Endodermal cell (in vitro differentiated cells): ENCODE data around the gene SSU72. TPM values are rescaled to one million over a fixed set of nuclear protein-coding genes. Genes with fewer than 3 reads are reported as not detected.

Experiments
- DNase-seq: peaks from one replicate; pipeline ENCODE4 v3.0.0-alpha.2; 2017
- H3K27ac ChIP-seq: 2 replicates; pipeline ENCODE4 v1.5.1; 2013; ENCODE audit warnings: mild to moderate bottlenecking, low read depth, low read length, moderate library complexity
- H3K27me3 ChIP-seq: 2 replicates; pipeline ENCODE4 v1.6.1; 2013; ENCODE audit warnings: mild to moderate bottlenecking, low read length, moderate library complexity; ENCODE audit not compliant: insufficient read depth, control insufficient read depth, poor library complexity, severe bottlenecking
- H3K36me3 ChIP-seq: 2 replicates; pipeline ENCODE4 v1.7.0; 2013; ENCODE audit warnings: mild to moderate bottlenecking, low read length, moderate library complexity; ENCODE audit not compliant: control insufficient read depth, insufficient read depth
- H3K4me1 ChIP-seq: one replicate; pipeline ENCODE4 v1.7.0; 2013; ENCODE audit warnings: low read length; ENCODE audit not compliant: control insufficient read depth, insufficient read depth
- H3K4me3 ChIP-seq: 2 replicates; pipeline ENCODE4 v1.5.1; 2013; ENCODE audit warnings: mild to moderate bottlenecking, low read length, moderate library complexity
- H3K9ac ChIP-seq: 2 replicates; pipeline ENCODE4 v1.6.1; 2013; ENCODE audit warnings: mild to moderate bottlenecking, low read length, moderate library complexity; ENCODE audit not compliant: poor library complexity, severe bottlenecking; ENCODE audit errors: extremely low read depth
- H3K9me3 ChIP-seq: 2 replicates; pipeline ENCODE4 v1.6.1; 2013; ENCODE audit warnings: mild to moderate bottlenecking, low read length, moderate library complexity; ENCODE audit not compliant: control insufficient read depth
- H3K27ac Mint-ChIP-seq: 2 replicates; pipeline ENCODE4 v1.8.0; 2020; ENCODE audit warnings: mixed read lengths
- H3K27me3 Mint-ChIP-seq: 2 replicates; pipeline ENCODE4 v1.8.0; 2021; ENCODE audit warnings: mild to moderate bottlenecking, mixed read lengths; ENCODE audit not compliant: insufficient read depth
- H3K36me3 Mint-ChIP-seq: 2 replicates; pipeline ENCODE4 v1.8.0; 2020; ENCODE audit warnings: low read depth, mixed read lengths
- H3K4me1 Mint-ChIP-seq: 2 replicates; pipeline ENCODE4 v1.8.0; 2020; ENCODE audit warnings: mixed read lengths
- H3K4me3 Mint-ChIP-seq: 2 replicates; pipeline ENCODE4 v1.8.0; 2020; ENCODE audit warnings: mild to moderate bottlenecking, moderate library complexity, mixed read lengths
- H3K9me3 Mint-ChIP-seq: 2 replicates; pipeline ENCODE4 v1.8.0; 2020; ENCODE audit warnings: mild to moderate bottlenecking, mixed read lengths
- WGBS, 2 experiments: methylation state at CpG; one replicate each; pipeline versions ENCODE4 v1.1.5 to v1.1.7; 2013; ENCODE audit warnings: missing lambda C conversion rate in 2 of 2, mixed read lengths in 1 of 2; ENCODE audit not compliant: insufficient coverage in 1 of 2, insufficient read length in 1 of 2; 5-methylcytosine and 5-hydroxymethylcytosine counted together
- total RNA-seq, 2 donors: library from RNA; stranded (reverse); fragmentation: NEBNext Ultra II Directional in 1 of 2; extraction: Animal tissue kit (Norgen Biotek cat#: 25700) in 1 of 2; gene quantifications; 2 replicates in 1 of 2; 3 replicates in 1 of 2; pipeline ENCODE4 v1.2.1, GENCODE V29; 2021
- TF ChIP-seq, protein P1 (sequence below): fragments of 200-600 bp; sonication (generic); conservative IDR thresholded peaks from 2 replicates; pipeline ENCODE4 v1.5.0; 2021; ENCODE audit warnings: antibody characterized with exemption, mild to moderate bottlenecking

SSU72 gene
- total RNA-seq, 2 donors from 2014 or later, result 133 to 138 TPM

DNA sequence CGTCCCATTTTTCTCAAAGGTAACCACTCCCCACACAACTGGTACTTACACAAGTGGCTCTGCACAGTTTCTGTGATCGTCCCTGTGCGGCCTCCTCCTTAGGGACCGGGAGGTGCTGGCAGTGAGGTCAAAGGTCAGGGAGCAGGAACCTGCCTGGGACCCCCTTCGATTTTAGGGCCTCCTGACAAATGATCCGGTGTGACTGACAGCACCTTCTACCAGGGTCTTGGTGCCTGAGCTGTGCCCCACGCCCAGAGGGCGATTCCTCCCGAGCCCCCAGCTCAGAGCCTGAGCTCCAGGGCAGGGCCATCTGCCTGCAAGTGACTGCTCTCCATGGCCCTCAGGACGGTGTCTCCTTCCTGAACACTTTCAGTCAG lies 22.4 kb downstream of the SSU72 start:
- peaks cover 16% of the 10 kb centered on the region for H3K36me3 Mint-ChIP-seq
- H3K27ac Mint-ChIP-seq, result peak overlapping the region; percentile 64
- no peaks in the 10 kb centered on the region for H3K9me3 ChIP-seq
- no peak overlapping the region for H3K4me3 ChIP-seq
- H3K36me3 ChIP-seq, result peaks cover 22% of the 10 kb centered on the region
- no peaks in the 10 kb centered on the region for H3K4me1 Mint-ChIP-seq
- H3K4me3 Mint-ChIP-seq, result no peak overlapping the region
- H3K9me3 Mint-ChIP-seq, result no peaks in the 10 kb centered on the region
- H3K27ac ChIP-seq, result no peak overlapping the region
- TF ChIP-seq, protein P1, sequence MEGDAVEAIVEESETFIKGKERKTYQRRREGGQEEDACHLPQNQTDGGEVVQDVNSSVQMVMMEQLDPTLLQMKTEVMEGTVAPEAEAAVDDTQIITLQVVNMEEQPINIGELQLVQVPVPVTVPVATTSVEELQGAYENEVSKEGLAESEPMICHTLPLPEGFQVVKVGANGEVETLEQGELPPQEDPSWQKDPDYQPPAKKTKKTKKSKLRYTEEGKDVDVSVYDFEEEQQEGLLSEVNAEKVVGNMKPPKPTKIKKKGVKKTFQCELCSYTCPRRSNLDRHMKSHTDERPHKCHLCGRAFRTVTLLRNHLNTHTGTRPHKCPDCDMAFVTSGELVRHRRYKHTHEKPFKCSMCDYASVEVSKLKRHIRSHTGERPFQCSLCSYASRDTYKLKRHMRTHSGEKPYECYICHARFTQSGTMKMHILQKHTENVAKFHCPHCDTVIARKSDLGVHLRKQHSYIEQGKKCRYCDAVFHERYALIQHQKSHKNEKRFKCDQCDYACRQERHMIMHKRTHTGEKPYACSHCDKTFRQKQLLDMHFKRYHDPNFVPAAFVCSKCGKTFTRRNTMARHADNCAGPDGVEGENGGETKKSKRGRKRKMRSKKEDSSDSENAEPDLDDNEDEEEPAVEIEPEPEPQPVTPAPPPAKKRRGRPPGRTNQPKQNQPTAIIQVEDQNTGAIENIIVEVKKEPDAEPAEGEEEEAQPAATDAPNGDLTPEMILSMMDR, result no peak
- no peak for DNase-seq
- H3K27me3 ChIP-seq, result no peaks in the 10 kb centered on the region
- no peaks in the 10 kb centered on the region for H3K27me3 Mint-ChIP-seq
- WGBS, 2 experiments, result 92 to 95% methylated on average over 7 to 10 of the region's 10 CpGs
- no peaks in the 10 kb centered on the region for H3K4me1 ChIP-seq
- no peak overlapping the region for H3K9ac ChIP-seq

DNA sequence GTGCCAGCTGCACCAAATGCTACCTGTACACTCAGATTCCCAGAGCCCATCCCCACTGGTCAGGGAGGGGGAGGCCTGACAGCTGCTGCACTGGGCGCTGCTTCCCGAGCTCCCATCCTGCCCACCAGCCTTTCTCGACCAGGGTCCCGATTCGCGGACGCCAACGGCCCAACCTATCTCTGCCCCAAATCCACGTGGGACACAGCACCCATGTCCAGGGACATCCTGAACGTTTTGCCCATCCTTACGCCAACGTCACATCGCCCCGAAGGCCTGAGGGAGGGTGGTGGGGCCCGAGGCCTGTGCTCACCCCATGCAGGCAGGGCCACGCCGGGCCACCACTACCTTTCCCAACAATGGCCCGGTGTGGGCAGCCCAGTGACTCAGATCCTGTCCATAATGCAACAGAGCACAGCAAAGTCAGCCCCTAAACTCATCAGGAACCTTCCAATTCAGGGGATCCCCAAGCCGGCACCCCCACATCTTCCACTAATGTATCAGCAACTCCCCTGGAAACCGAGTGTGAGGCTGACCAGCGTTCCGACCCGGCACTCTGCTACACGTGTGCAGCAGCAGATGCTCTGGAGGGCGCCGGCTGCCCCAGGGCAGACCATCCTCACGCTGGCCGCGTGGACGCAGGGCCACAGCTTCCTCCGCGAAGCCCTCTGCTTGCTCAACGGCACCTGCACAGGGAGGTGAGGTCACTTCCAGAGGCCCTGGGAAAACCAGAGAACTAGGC lies 23.0 kb downstream of the SSU72 start:
- H3K27ac ChIP-seq, result no peak overlapping the region
- peaks cover 26% of the 10 kb centered on the region for H3K36me3 ChIP-seq
- H3K27me3 ChIP-seq, result no peaks in the 10 kb centered on the region
- H3K27ac Mint-ChIP-seq, result peak overlapping the region; percentile 64
- TF ChIP-seq, protein P1, result no peak
- H3K4me1 ChIP-seq, result no peaks in the 10 kb centered on the region
- no peaks in the 10 kb centered on the region for H3K9me3 Mint-ChIP-seq
- no peak overlapping the region for H3K4me3 ChIP-seq
- DNase-seq, result no peak
- no peaks in the 10 kb centered on the region for H3K27me3 Mint-ChIP-seq
- H3K9me3 ChIP-seq, result no peaks in the 10 kb centered on the region
- no peak overlapping the region for H3K9ac ChIP-seq
- WGBS, 2 experiments, result 95% methylated on average over 23 to 33 of the region's 33 CpGs
- H3K36me3 Mint-ChIP-seq, result peaks cover 14% of the 10 kb centered on the region
- no peaks in the 10 kb centered on the region for H3K4me1 Mint-ChIP-seq
- no peak overlapping the region for H3K4me3 Mint-ChIP-seq

DNA sequence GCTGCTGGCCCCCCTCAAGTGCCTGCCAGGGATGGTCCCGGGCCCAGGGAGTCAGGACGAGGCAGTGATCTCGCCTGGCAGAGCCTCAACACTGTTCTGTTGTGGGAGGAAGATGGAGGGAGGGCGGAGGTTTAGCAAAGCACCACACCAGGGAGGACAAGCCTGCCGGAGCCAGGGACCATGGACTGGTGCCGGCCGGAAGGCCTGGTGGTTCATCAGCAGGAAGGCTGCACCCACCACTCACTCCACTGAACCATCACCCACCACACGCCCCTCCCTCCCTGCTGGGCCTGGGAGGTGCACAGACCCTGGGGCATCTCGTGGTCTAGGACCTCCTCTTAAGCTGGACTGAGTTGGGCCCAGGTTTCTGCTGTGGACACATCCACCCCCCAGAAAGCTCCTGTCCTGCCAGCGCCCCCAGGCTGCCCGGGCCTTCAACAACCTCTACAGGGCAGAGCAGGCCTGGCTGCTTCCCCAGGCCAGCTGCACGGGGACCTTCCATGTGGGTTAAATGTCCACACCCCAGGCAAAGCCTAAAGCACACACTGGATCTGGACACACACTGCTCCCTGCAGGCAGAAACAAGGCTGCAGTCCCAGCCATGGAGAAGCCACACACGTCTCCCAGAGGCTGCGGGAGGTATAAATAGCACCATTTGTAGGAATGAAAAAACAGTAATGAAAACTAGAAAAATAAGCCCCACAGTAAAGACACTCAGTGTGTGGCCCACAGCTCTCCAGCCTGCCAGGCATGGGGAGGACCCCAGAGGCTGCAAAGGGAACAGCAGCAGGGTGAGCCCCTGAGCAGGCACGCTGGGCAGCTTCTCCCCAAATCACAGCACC lies 23.9 kb downstream of the SSU72 start:
- no peak overlapping the region for H3K27ac Mint-ChIP-seq
- H3K4me1 ChIP-seq, result no peaks in the 10 kb centered on the region
- no peak overlapping the region for H3K9ac ChIP-seq
- peak; percentile 77 for DNase-seq
- H3K4me3 ChIP-seq, result no peak overlapping the region
- no peak overlapping the region for H3K4me3 Mint-ChIP-seq
- 91 to 97% methylated on average over 6 to 15 of the region's 15 CpGs for WGBS, 2 experiments
- no peaks in the 10 kb centered on the region for H3K27me3 ChIP-seq
- peak overlapping the region; percentile 24 for H3K27ac ChIP-seq
- H3K9me3 Mint-ChIP-seq, result no peaks in the 10 kb centered on the region
- no peaks in the 10 kb centered on the region for H3K27me3 Mint-ChIP-seq
- no peaks in the 10 kb centered on the region for H3K4me1 Mint-ChIP-seq
- H3K36me3 Mint-ChIP-seq, result peaks cover 13% of the 10 kb centered on the region
- TF ChIP-seq, protein P1, result peak; percentile 72
- H3K9me3 ChIP-seq, result no peaks in the 10 kb centered on the region
- H3K36me3 ChIP-seq, result peaks cover 32% of the 10 kb centered on the region
